ENCODE results near the gene EPAS1.
"Not testable (repeated sequence)": the region's sequence is repeated elsewhere in the genome, so short reads cannot be mapped to it uniquely, and the experiment has no call there.

EPAS1 gene

GRCh38 chr2:46385786-46386577, 88.8 kb downstream of the EPAS1 start:
- no peak for DNase-seq

DNA sequence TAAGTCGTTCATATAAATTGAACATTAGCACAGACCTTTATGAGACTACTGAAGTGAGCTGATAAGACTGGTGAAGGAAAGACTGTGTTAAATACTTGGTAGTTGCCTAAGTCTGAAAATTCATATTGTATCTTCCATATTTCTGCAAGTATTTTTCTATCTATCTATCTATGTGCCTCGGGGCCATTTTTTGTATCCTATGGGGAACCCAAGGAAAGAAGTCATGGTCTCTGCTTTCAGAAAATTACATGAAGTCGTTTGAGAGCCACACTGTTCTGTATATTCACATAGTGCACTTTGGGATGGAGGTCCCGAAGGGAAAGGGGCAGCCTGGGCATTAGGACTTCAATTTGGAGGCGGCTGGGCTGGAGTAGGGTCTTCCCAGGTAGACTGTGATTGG, 89.6 kb downstream of the EPAS1 start:
- no peak for DNase-seq

DNA sequence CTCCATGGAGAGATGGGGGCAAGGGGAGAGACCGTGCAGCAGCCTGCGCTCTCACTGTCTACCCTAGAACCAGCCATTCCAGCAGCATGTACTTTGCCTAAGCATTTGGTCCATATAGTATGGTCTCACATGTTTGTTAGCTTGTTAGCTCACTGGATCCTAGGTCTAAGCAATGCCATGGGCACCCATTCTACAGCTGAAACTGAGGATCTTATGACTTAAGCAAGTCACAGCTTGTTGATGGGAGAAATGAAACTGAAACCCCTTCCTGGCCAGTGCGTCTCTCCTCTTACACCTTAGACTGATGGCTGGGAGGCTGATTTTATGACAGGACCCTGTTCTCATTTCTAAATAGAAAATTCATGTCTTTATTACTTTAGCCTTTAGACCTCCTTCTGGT, 90.1 kb downstream of the EPAS1 start:
- no peak for DNase-seq

GRCh38 chr2:46387886-46388515, 90.8 kb downstream of the EPAS1 start:
- no peak for DNase-seq

DNA sequence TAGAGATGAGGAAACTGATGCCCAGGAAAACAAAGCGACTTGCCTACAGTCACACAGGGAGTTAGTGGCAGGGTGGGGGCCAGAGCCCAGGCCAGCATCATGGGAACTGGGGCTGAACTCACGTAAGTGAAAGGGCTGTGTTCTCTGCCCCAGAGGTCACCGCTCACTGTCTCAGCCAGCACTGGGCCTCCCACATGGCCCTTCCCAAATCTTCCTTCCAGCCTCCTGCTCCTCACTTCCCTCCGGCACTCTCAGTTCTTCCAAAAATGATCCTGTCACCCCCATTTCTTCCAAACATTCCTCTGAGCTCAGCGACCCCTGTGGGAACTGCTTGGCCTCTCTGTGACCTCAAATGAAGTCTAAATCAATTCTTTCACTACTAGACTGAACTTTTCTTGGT, 91.7 kb downstream of the EPAS1 start:
- no peak for DNase-seq

GRCh38 chr2:46389417-46389916, 92.3 kb downstream of the EPAS1 start:
- DNase-seq = no peak

GRCh38 chr2:46390036-46390435, 92.8 kb downstream of the EPAS1 start:
- no peak for DNase-seq

GRCh38 chr2:46390901-46391395, 93.7 kb downstream of the EPAS1 start:
- no peak for DNase-seq

DNA sequence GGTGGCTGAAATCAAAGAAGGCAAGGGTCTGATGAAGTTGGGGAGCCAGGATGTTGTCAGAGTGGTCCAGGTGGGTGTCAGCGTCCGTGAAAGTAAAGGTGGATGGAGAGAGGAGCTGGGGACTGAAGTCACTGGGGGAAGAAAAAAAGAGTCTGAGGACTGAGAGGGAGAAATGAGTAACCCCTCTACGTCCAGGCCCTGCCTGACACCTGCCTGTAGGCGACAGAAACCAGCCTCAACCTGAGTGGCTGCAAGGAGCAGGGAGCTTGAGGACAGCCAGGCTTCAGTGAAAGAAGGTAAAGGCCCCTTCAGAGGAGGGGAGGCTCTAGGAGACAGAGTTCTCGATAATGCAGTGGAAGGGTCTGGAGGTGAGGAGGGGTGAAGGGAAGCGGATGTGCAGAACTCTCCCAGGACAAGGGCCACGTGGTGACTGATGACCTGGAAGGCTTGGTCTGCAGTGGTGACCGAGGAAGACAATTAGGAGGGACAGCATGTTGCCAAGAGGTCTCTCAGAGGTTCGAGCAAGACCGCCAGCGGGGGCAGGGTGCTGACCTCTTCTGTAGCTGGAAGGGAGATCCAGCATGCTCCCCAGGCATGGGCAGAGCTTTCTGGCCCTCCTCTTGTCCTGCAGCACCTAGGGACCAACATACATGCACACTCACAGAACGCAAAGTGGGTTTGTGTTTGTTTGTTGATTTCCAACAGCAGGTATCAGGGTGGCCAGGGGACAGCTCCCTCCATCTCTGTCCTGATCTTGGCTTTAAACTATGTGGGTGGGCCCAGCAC, 95.5 kb downstream of the EPAS1 start:
- no peak for DNase-seq

DNA sequence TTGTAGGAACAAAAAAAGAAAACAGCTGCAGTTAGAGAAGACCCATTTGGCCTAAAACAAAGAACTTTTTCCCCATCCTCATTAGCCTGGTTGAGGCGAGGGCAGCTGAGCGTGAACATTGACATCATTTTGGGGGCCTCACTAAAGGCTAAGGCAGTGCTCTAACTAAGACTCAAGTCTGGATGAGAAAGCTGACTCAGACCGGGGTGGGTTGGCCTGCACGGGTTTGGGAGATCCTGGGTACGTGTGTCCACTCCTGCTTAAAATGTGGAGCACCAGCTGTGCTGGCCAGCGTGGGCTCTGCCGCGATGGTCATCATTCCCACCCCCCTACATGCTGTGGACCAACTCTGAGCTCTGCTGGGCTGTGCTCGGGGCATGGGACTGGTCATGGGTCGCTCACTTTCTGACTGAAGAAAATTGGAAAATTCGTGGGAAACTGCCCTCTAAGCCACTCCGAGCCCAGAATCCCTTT, 96.2 kb downstream of the EPAS1 start:
- DNase-seq = no peak

DNA sequence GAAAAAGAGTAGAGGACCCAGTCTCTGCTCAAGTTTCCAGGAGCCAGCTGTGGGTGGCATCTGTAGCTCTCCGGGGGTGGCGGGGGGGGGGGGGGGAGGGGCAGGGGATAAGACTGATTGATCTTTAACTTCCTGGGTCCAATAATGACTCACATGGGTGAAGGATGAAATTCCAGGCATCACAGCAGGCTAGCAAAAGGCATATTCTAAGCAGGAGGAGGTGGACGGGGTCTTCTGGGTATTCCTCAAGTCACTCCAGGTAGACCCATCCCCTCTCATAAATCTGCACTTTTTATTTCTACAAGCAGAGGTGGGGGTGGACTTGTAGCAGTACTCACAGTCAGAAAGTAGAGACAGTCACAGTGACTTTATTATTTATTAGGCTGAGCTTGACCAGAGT, 96.7 kb downstream of the EPAS1 start:
- DNase-seq = no peak

- DNase-seq = no peak
Observed at GRCh38 chr2:46394649-46395510, 97.7 kb downstream of the EPAS1 start.

DNA sequence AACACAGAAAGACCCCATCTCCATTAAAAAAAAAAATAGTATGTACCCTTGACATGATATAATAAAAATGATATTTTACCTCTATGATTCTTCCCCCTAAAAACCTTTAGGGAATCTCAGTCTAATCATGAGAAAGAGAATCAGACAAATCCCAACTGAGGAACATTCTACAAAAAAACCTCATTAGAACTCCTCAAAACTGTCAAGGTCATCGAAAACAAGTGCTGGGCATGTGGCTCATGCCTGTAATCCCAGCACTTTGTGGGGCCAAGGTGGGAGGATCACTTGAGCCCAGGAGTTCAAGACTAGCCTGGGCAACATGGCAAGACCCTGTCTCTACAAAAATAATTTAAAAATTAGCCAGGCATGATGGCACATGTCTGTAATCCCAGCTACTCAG, 98.5 kb downstream of the EPAS1 start:
- not testable (repeated sequence) for DNase-seq

GRCh38 chr2:46400016-46400415, 102.8 kb downstream of the EPAS1 start:
- DNase-seq = no peak

DNA sequence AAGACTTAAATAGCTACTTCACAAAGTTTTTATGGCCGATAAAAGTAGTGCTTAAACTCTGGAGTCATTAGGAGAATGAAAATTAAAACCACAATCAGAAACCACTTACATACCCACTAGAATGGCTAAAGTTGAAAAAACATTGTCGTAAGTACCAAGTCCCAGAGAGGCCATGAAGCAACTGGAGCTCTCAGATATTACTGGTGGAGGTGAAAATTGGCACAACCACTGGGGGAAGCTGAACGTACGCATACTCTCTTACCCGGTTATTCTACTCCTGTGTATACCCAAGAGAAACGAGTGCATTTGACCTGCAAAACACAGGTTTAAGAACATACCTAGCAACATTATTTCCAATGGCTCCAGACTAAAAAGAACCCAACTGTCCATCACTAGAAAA, 105.7 kb downstream of the EPAS1 start:
- DNase-seq = no peak

GRCh38 chr2:46404181-46404759, 107.1 kb downstream of the EPAS1 start:
- no peak for DNase-seq

GRCh38 chr2:46407852-46408455, 110.7 kb downstream of the EPAS1 start:
- DNase-seq = no peak

DNA sequence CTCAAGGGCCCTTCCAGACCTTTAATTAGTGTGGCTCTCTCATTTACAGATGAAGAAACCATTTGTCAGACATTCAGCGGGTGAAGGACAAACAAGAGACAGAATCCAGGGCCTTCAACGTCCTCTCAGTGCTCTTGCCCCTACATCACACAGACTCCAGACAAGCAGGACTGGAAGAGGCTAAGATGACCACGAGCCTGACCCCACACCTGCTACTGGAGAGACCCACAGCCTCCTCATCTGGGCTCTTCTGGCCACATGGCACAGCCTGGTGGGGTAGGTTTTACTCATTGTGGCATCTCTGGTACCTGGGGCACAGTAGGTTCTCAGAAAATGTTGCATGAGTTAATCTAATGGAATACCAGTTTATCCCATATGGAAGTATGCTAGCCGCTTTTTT, 112.5 kb downstream of the EPAS1 start:
- DNase-seq = no peak

GRCh38 chr2:46410273-46411244, 113.4 kb downstream of the EPAS1 start:
- no peak for DNase-seq

DNA sequence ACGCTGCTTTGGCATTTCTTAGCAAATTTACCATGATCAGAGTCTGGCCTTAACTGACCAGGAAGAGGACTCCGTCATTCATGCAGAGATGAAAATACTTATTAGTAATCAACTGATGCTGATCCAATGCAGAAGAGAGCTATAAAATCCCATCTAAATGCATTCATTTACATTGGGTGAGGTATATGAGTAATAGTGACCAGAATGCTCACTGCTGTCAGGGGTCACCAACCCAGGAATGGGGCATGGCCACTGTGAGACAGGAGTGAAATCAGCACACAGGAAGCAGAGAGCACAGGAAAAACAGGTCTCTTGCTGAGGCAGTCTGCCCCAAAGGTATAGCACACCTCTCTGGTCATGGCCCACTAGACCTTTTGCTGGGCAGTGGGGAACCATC, 114.0 kb downstream of the EPAS1 start:
- DNase-seq = no peak
